ENCODE results near the gene PCP2.

Gene PCP2

DNA sequence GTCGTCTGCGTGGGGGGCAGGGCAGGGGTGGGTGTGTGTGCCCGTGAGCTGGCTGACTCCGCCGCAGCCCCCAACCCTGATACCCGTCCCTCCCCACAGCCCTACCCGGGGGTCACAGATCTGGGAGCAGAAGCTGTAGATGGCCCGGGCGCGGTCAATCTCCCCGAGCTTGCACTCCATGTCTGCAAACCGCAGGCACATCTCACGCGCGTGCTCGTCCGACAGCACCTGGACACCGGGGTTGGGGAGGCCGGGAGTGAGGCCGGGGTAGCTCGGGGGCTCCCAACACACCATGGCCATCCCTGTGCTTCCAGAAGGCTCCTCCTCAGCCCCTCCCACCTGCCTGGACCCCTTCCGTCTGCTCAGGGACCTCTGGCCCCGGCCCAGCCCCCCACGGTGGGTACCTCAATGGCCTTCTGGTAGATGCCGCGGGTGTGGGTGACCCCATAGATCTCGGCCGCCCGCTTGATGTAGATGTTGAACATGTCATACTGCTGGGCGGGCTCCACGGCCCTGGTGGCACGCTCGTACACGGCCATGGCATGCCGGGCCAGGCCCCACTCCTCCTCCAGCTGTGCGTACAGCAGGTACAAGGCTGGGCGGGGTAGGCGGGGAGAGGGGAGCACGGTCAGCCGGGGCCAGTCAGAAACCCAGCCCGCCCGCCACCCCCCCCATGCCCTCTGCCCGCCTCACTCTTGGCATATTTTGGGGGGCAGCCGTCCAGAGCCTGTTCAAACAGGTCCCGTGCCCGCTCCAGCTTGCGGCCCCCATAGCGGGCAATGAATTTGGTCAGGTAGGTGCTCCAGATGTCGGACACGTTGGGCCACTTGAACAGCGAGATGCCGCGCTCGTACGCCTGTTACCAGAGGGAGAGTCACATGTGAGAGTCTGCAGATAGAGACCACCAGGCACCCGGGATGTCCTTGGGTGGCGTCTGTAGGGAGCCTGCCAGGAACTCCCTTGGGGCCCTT lies 12.8 kb downstream of the PCP2 start:
- TF ChIP-seq, protein P1, sequence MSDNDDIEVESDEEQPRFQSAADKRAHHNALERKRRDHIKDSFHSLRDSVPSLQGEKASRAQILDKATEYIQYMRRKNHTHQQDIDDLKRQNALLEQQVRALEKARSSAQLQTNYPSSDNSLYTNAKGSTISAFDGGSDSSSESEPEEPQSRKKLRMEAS (IDR thresholded peaks at IDR 0.05) = no peak
- no peak for TF ChIP-seq TCF12 (IDR thresholded peaks at IDR 0.05; ENCODE audit: low read depth)
- no peak for TF ChIP-seq TEAD4 (IDR thresholded peaks at IDR 0.05)
- no peak for TF ChIP-seq RAD21 (IDR thresholded peaks at IDR 0.05; ENCODE audit: low read depth)
- TF ChIP-seq FOXM1 (IDR thresholded peaks at IDR 0.05; ENCODE audit: borderline replicate concordance, low read depth) = no peak
- TF ChIP-seq ZBTB7A (IDR thresholded peaks at IDR 0.05; ENCODE audit: low read depth) = no peak
- no peak for TF ChIP-seq EP300 (IDR thresholded peaks at IDR 0.05; ENCODE audit: borderline replicate concordance)
- TF ChIP-seq NFIC (IDR thresholded peaks at IDR 0.05) = no peak
- no peak for TF ChIP-seq TAF1 (IDR thresholded peaks at IDR 0.05; ENCODE audit: low read depth)
- TF ChIP-seq, protein P2, sequence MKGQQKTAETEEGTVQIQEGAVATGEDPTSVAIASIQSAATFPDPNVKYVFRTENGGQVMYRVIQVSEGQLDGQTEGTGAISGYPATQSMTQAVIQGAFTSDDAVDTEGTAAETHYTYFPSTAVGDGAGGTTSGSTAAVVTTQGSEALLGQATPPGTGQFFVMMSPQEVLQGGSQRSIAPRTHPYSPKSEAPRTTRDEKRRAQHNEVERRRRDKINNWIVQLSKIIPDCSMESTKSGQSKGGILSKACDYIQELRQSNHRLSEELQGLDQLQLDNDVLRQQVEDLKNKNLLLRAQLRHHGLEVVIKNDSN (IDR thresholded peaks at IDR 0.05) = no peak
- no peak for TF ChIP-seq YY1 (IDR thresholded peaks at IDR 0.05; ENCODE audit: low read depth)
- TF ChIP-seq CEBPB (IDR thresholded peaks at IDR 0.05) = no peak
- no peak for TF ChIP-seq EGR1 (IDR thresholded peaks at IDR 0.05)
- no peak for TF ChIP-seq CREB1 (IDR thresholded peaks at IDR 0.05; ENCODE audit: low read depth)
- TF ChIP-seq, protein P3, sequence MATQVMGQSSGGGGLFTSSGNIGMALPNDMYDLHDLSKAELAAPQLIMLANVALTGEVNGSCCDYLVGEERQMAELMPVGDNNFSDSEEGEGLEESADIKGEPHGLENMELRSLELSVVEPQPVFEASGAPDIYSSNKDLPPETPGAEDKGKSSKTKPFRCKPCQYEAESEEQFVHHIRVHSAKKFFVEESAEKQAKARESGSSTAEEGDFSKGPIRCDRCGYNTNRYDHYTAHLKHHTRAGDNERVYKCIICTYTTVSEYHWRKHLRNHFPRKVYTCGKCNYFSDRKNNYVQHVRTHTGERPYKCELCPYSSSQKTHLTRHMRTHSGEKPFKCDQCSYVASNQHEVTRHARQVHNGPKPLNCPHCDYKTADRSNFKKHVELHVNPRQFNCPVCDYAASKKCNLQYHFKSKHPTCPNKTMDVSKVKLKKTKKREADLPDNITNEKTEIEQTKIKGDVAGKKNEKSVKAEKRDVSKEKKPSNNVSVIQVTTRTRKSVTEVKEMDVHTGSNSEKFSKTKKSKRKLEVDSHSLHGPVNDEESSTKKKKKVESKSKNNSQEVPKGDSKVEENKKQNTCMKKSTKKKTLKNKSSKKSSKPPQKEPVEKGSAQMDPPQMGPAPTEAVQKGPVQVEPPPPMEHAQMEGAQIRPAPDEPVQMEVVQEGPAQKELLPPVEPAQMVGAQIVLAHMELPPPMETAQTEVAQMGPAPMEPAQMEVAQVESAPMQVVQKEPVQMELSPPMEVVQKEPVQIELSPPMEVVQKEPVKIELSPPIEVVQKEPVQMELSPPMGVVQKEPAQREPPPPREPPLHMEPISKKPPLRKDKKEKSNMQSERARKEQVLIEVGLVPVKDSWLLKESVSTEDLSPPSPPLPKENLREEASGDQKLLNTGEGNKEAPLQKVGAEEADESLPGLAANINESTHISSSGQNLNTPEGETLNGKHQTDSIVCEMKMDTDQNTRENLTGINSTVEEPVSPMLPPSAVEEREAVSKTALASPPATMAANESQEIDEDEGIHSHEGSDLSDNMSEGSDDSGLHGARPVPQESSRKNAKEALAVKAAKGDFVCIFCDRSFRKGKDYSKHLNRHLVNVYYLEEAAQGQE (IDR thresholded peaks at IDR 0.05; ENCODE audit: low read depth) = no peak

DNA sequence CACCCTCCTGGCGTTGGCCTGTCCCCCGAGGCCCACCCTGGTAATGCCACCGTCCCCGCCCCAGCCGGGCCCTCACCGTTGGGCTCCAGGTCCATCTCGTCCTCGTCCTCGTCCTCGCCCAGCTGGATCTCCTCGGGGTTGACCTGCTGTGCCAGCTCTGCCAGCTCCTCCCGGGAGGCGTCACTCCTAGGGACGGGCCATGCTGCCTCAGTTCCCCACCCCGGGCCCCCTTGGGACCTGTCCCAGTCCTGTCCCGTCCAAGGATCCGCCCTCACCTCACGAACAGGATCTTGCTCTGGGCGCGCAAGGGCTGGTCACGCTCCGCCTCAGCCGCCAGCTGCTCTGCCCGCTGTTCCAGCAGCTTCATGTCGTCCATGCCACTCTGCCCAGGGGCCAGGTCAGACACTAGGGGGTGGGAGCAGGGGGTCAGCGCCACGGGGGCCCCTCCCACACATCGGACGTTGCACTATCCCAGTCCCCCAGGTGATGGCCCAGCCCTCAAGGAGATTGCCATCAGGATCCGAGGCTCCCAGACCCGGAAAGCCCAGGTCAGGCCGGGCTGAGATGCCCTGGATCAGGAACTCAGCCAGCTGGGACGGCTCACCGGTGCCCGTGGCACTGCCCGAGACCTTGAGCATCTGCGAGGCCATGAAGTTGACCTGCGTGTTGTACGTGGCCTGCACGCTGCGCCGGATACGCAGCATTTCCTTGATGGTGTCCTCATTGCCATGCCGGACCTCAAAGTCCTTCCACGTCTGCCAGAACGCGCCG lies 13.7 kb downstream of the PCP2 start:
- TF ChIP-seq TAF1 (IDR thresholded peaks at IDR 0.05; ENCODE audit: low read depth) = no peak
- no peak for TF ChIP-seq EGR1 (IDR thresholded peaks at IDR 0.05)
- TF ChIP-seq, protein P1 (IDR thresholded peaks at IDR 0.05) = no peak
- TF ChIP-seq TCF12 (IDR thresholded peaks at IDR 0.05; ENCODE audit: low read depth) = peak; percentile 1; the same call in 1 of the 2 replicates
- no peak for TF ChIP-seq TEAD4 (IDR thresholded peaks at IDR 0.05)
- TF ChIP-seq RAD21 (IDR thresholded peaks at IDR 0.05; ENCODE audit: low read depth) = no peak
- TF ChIP-seq YY1 (IDR thresholded peaks at IDR 0.05; ENCODE audit: low read depth) = no peak
- no peak for TF ChIP-seq EP300 (IDR thresholded peaks at IDR 0.05; ENCODE audit: borderline replicate concordance)
- TF ChIP-seq FOXM1 (IDR thresholded peaks at IDR 0.05; ENCODE audit: borderline replicate concordance, low read depth) = no peak
- no peak for TF ChIP-seq NFIC (IDR thresholded peaks at IDR 0.05)
- TF ChIP-seq CREB1 (IDR thresholded peaks at IDR 0.05; ENCODE audit: low read depth) = no peak
- TF ChIP-seq ZBTB7A (IDR thresholded peaks at IDR 0.05; ENCODE audit: low read depth) = peak; percentile 14; the same call in 1 of the 2 replicates
- TF ChIP-seq, protein P3 (IDR thresholded peaks at IDR 0.05; ENCODE audit: low read depth) = no peak

DNA sequence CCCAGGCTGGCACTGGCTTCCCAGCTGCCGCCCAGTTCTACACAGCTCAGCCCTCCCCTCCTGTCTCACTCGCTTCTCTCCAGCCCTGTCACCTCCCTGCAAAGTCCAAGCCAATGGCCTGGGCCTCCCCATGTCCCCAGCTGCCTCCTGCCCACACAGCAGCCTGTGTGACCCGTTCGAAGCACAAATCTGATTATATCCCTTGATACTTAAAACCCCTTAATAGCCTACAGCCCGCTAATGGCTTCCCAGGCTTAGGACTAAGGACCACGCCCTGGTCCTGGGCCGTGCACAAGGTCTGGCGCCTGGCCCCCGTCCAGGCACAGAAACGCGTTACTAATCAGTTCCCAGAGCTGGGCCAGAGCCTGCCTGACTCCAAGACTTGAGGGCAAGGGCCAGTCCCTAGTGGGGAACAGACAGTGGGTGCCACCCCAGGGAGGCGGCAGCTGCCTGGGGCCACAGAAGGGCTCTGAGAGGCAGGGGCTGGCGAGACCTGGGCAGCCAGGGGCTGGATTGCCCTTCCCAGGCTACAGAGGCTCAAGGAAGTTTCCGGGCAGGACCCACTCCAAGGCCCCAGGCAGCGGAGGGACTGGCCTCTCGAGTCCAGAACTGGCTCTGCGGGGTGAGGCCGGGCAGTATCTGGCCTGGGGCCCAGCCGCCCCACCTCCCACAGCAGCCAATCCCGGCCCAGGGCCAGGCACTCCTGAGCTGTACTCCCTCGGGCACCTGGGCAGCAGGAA lies 14.6 kb downstream of the PCP2 start:
- TF ChIP-seq YY1 (IDR thresholded peaks at IDR 0.05; ENCODE audit: low read depth) = no peak
- TF ChIP-seq EP300 (IDR thresholded peaks at IDR 0.05; ENCODE audit: borderline replicate concordance) = peak; percentile 15; the same call in 1 of the 2 replicates
- TF ChIP-seq TCF12 (IDR thresholded peaks at IDR 0.05; ENCODE audit: low read depth) = no peak; the same call in 1 of the 2 replicates
- TF ChIP-seq ZBTB7A (IDR thresholded peaks at IDR 0.05; ENCODE audit: low read depth) = no peak; the same call in 1 of the 2 replicates
- TF ChIP-seq, protein P1 (IDR thresholded peaks at IDR 0.05) = 0 out of 2 replicates have a peak, but pooled peaks have one; percentile 19
- TF ChIP-seq, protein P2 (IDR thresholded peaks at IDR 0.05) = no peak
- TF ChIP-seq TAF1 (IDR thresholded peaks at IDR 0.05; ENCODE audit: low read depth) = no peak
- TF ChIP-seq CREB1 (IDR thresholded peaks at IDR 0.05; ENCODE audit: low read depth) = no peak
- no peak for TF ChIP-seq EGR1 (IDR thresholded peaks at IDR 0.05)
- TF ChIP-seq CEBPB (IDR thresholded peaks at IDR 0.05) = no peak
- TF ChIP-seq, protein P3 (IDR thresholded peaks at IDR 0.05; ENCODE audit: low read depth) = no peak
- peak; percentile 84 for TF ChIP-seq NFIC (IDR thresholded peaks at IDR 0.05)
- TF ChIP-seq RAD21 (IDR thresholded peaks at IDR 0.05; ENCODE audit: low read depth) = no peak
- 0 out of 2 replicates have a peak, but pooled peaks have one; percentile 1 for TF ChIP-seq TEAD4 (IDR thresholded peaks at IDR 0.05)
- TF ChIP-seq FOXM1 (IDR thresholded peaks at IDR 0.05; ENCODE audit: borderline replicate concordance, low read depth) = no peak

Measured in Ishikawa (cell line).